Naive thymus-derived CD4-positive, alpha-beta T cell (primary cell): ENCODE results near the gene HLCS. TPM values are rescaled to one million over a fixed set of nuclear protein-coding genes. Genes with fewer than 3 reads are reported as not detected.
"Not testable (repeated sequence)": the region's sequence is repeated elsewhere in the genome, so short reads cannot be mapped to it uniquely, and the experiment has no call there.

Experiments used
- ATAC-seq: fragments of 150-1000 bp; cut with Tn5 transposase; 2 replicates; pipeline ENCODE4 v1.10.0; 2021; ENCODE audit warnings: mild to moderate bottlenecking, moderate library complexity
- CTCF ChIA-PET: fragments of 350-600 bp; sonication (Branson Sonifier 250); formaldehyde crosslinking; loops from one replicate; lab custom pipeline; 2021; ENCODE audit warnings: antibody characterized with exemption; lab: Charles Lee
- POLR2A ChIA-PET: fragments of 350-600 bp; sonication (Branson Sonifier 250); formaldehyde crosslinking; loops from one replicate; lab custom pipeline; 2021; ENCODE audit warnings: antibody characterized with exemption, inconsistent platforms; lab: Charles Lee
- DNase-seq, 9 donors: peaks; one replicate each; pipeline versions ENCODE4 v3.0.0 to v3.0.0-alpha.2; 2020 to 2022; ENCODE audit warnings: mixed read lengths in 1 of 9
- H3K27ac ChIP-seq: one replicate; pipeline ENCODE4 v1.7.0; 2013; ENCODE audit warnings: mild to moderate bottlenecking, low read depth, low read length, moderate library complexity
- H3K27me3 ChIP-seq, 2 donors: one replicate each; pipeline ENCODE4 v1.7.0; 2013; ENCODE audit warnings: low read length in 2 of 2, mild to moderate bottlenecking in 2 of 2, moderate library complexity in 2 of 2; ENCODE audit not compliant: control insufficient read depth in 2 of 2, insufficient read depth in 2 of 2
- H3K36me3 ChIP-seq, 3 experiments: 1 replicate in 2 of 3; 2 replicates in 1 of 3; pipeline ENCODE4 v1.7.0; 2013; ENCODE audit warnings: low read length in 3 of 3, mild to moderate bottlenecking in 3 of 3, moderate library complexity in 1 of 3; ENCODE audit not compliant: insufficient read depth in 3 of 3, control insufficient read depth in 2 of 3
- H3K4me1 ChIP-seq, 2 donors: one replicate each; pipeline ENCODE4 v1.7.0; 2013; ENCODE audit warnings: low read length in 2 of 2, mild to moderate bottlenecking in 2 of 2, moderate library complexity in 1 of 2; ENCODE audit not compliant: control insufficient read depth in 2 of 2, insufficient read depth in 2 of 2
- H3K4me3 ChIP-seq: 2 replicates; pipeline ENCODE4 v1.7.0; 2013; ENCODE audit warnings: mild to moderate bottlenecking, low read length
- H3K9me3 ChIP-seq, 3 experiments: 1 replicate in 2 of 3; 2 replicates in 1 of 3; pipeline ENCODE4 v1.7.0; 2013; ENCODE audit warnings: low read length in 3 of 3; ENCODE audit not compliant: control insufficient read depth in 2 of 3
- H3K27ac Mint-ChIP-seq, 9 donors: one replicate each; pipeline ENCODE4 v1.8.0; 2020 to 2022; ENCODE audit warnings: mixed read lengths in 9 of 9, mild to moderate bottlenecking in 8 of 9, moderate library complexity in 5 of 9, inconsistent platforms in 2 of 9
- H3K27me3 Mint-ChIP-seq, 5 donors: one replicate each; pipeline ENCODE4 v1.8.0; 2021 to 2022; ENCODE audit warnings: mixed read lengths in 5 of 5, mild to moderate bottlenecking in 1 of 5
- H3K36me3 Mint-ChIP-seq, 5 donors: one replicate each; pipeline ENCODE4 v1.8.0; 2020 to 2022; ENCODE audit warnings: mixed read lengths in 5 of 5, mild to moderate bottlenecking in 3 of 5, inconsistent platforms in 1 of 5
- H3K4me1 Mint-ChIP-seq, 7 donors: one replicate each; pipeline ENCODE4 v1.8.0; 2020 to 2022; ENCODE audit warnings: mixed read lengths in 7 of 7, mild to moderate bottlenecking in 3 of 7, inconsistent platforms in 1 of 7
- H3K4me3 Mint-ChIP-seq, 10 donors: one replicate each; pipeline ENCODE4 v1.8.0; 2020 to 2022; ENCODE audit warnings: mild to moderate bottlenecking in 10 of 10, mixed read lengths in 10 of 10, moderate library complexity in 6 of 10, inconsistent platforms in 2 of 10
- H3K9me3 Mint-ChIP-seq, 11 donors: one replicate each; pipeline ENCODE4 v1.8.0; 2020 to 2022; ENCODE audit warnings: mixed read lengths in 11 of 11, mild to moderate bottlenecking in 4 of 11, inconsistent platforms in 1 of 11, moderate library complexity in 1 of 11
- intact Hi-C, 2 donors: fragments of 100-400 bp; cut with micrococcal nuclease; formaldehyde crosslinking; loops; one replicate each; pipeline ENCODE4 v1.15.1; 2023
- polyA plus RNA-seq, 2 donors: library from polyadenylated mRNA; unstranded; fragments of 300-500 nt; fragmentation: Illumina TruSeq; gene quantifications; one replicate each; pipeline ENCODE4 v1.2.3, GENCODE V29; 2021
- total RNA-seq, 6 experiments: library from RNA in 5 of 6; stranded (reverse) in 5 of 6; gene quantifications; 1 replicate in 5 of 6; 2 replicates in 1 of 6; pipeline ENCODE4 v1.2.3 and lab custom pipeline; 2021 to 2026

The HLCS gene
- total and polyA plus RNA-seq, 7 experiments from 2014 or later: 7.0 to 19.3 (median 9.0) TPM

- not testable (repeated sequence) for ATAC-seq, H3K27me3 ChIP-seq, H3K36me3 Mint-ChIP-seq, H3K36me3 ChIP-seq, H3K27me3 Mint-ChIP-seq, H3K4me1 ChIP-seq, DNase-seq, H3K9me3 Mint-ChIP-seq, H3K9me3 ChIP-seq
- H3K27ac Mint-ChIP-seq: peak overlapping the region in 8 of 9 donors; percentile 38 to 93 (median 81)
- intact Hi-C loops: loop anchor here (1.0 to 10.0 kb wide), 11 partner anchors 12 to 832 kb away; partner anchors contain the start of genes HLCS (in 2 of the 2), DOP1B (in 1 of the 2), DYRK1A (in 1 of the 2) and PIGP (in 1 of the 2)
- Histone ChIP-seq H3K27ac (peak overlapping the region; percentile 69), H3K4me3 (peak overlapping the region; percentile 66)
- peak overlapping the region; percentile 74 to 92 (median 85) for H3K4me3 Mint-ChIP-seq
- ChIA-PET CTCF (interaction anchor here (0.6 to 3.8 kb wide), 9 partner anchors 10 to 485 kb away, joined by 3 to 25 read pairs (median 7); partner anchors contain the start of gene HLCS), POLR2A (interaction anchor here (0.6 to 3.3 kb wide), 5 partner anchors 17 to 462 kb away, joined by 3 to 24 read pairs (median 3); partner anchors contain the start of genes HLCS and RIPPLY3)
- H3K4me1 Mint-ChIP-seq: peaks cover 4 to 39% (median 28%) of the 10 kb centered on the region in 7 donors
Measured at GRCh38 chr21:36989199-36989698, 22.8 kb upstream of the HLCS start.

GRCh38 chr21:36988536-36988935 is 22.1 kb upstream of the HLCS start:
- Histone ChIP-seq H3K9me3 (no peaks in the 10 kb centered on the region), H3K4me1 (peaks cover 0 to 4% of the 10 kb centered on the region in 2 donors), H3K4me3 (no peak overlapping the region), H3K27me3 (no peaks in the 10 kb centered on the region), H3K27ac (no peak overlapping the region), H3K36me3 (no peaks in the 10 kb centered on the region)
- Mint-ChIP-seq H3K9me3 (peaks cover 0 to 5% (median 2%) of the 10 kb centered on the region in 11 donors), H3K27ac (peak overlapping the region in 7 of 9 donors; percentile 13 to 67 (median 64)), H3K27me3 (peaks cover 0 to 2% (median 0%) of the 10 kb centered on the region in 5 donors), H3K4me3 (peak overlapping the region; percentile 39 to 92 (median 73)), H3K36me3 (peaks cover 0 to 5% (median 0%) of the 10 kb centered on the region in 5 donors), H3K4me1 (peaks cover 4 to 39% (median 28%) of the 10 kb centered on the region in 7 donors)
- intact Hi-C loops: loop anchor here (2.0 to 10.0 kb wide), 4 partner anchors 279 to 832 kb away; partner anchors contain the start of genes DOP1B (in 1 of the 2), DYRK1A (in 1 of the 2) and VPS26C (in 1 of the 2)
- ChIA-PET POLR2A (interaction anchor here (1.4 to 3.3 kb wide), 2 partner anchors 22 to 278 kb away, joined by 3 to 24 read pairs; partner anchors contain the start of gene HLCS), CTCF (no interaction called here)
- ATAC-seq (no peak), DNase-seq (no peak)

GRCh38 chr21:36987845-36988244 is 21.4 kb upstream of the HLCS start:
- no peak overlapping the region for H3K4me3 ChIP-seq
- Mint-ChIP-seq H3K27ac (peak overlapping the region in 5 of 9 donors; percentile 15 to 75 (median 64)), H3K27me3 (no peaks in the 10 kb centered on the region), H3K9me3 (peaks cover 0 to 5% (median 0%) of the 10 kb centered on the region in 11 donors), H3K36me3 (peaks cover 0 to 5% (median 0%) of the 10 kb centered on the region in 5 donors), H3K4me3 (peak overlapping the region in 1 of 10 donors; percentile 80), H3K4me1 (peaks cover 4 to 39% (median 28%) of the 10 kb centered on the region in 7 donors)
- H3K36me3 ChIP-seq: no peaks in the 10 kb centered on the region
- ATAC-seq: no peak
- CTCF ChIA-PET: interaction anchor here (0.6 kb wide), 1 partner anchor 17 kb away, joined by 6 read pairs; no protein-coding TSS in a partner anchor
- no peaks in the 10 kb centered on the region for H3K9me3 ChIP-seq
- no peak for DNase-seq
- H3K27me3 ChIP-seq: no peaks in the 10 kb centered on the region
- POLR2A ChIA-PET: no interaction called here
- intact Hi-C loops: loop anchor here (2.0 to 10.0 kb wide), 4 partner anchors 279 to 831 kb away; partner anchors contain the start of genes DOP1B (in 1 of the 2), DYRK1A (in 1 of the 2) and VPS26C (in 1 of the 2)
- peaks cover 0 to 4% of the 10 kb centered on the region in 2 donors for H3K4me1 ChIP-seq
- no peak overlapping the region for H3K27ac ChIP-seq

- Mint-ChIP-seq H3K27me3 (peaks cover 0 to 7% (median 0%) of the 10 kb centered on the region in 5 donors), H3K4me3 (peak overlapping the region in 5 of 10 donors; percentile 5 to 59 (median 23))
- POLR2A ChIA-PET: no interaction called here
Measured at GRCh38 chr21:36985751-36986594, 19.5 kb upstream of the HLCS start.

GRCh38 chr21:36981977-36982700 is 15.7 kb upstream of the HLCS start:
- no peaks in the 10 kb centered on the region for H3K9me3 ChIP-seq
- H3K36me3 ChIP-seq: no peaks in the 10 kb centered on the region
- H3K36me3 Mint-ChIP-seq: peaks cover 0 to 6% (median 0%) of the 10 kb centered on the region in 5 donors
- H3K4me1 ChIP-seq: peaks cover 0 to 13% of the 10 kb centered on the region in 2 donors
- no peak overlapping the region for H3K27ac Mint-ChIP-seq
- H3K4me1 Mint-ChIP-seq: peaks cover 9 to 37% (median 21%) of the 10 kb centered on the region in 7 donors
- CTCF ChIA-PET: interaction anchor here (0.5 to 0.9 kb wide), 3 partner anchors 8 to 221 kb away, joined by 4 to 8 read pairs (median 4); no protein-coding TSS in a partner anchor
- H3K27me3 Mint-ChIP-seq: peaks cover 0 to 13% (median 0%) of the 10 kb centered on the region in 5 donors
- intact Hi-C loops: loop anchor here in 1 of 2 donors (10.0 kb wide), 1 partner anchor 383 kb away; the partner anchor contains the start of gene DYRK1A
- H3K9me3 Mint-ChIP-seq: peaks cover 0 to 3% (median 0%) of the 10 kb centered on the region in 11 donors
- H3K27ac ChIP-seq: no peak overlapping the region
- POLR2A ChIA-PET: interaction anchor here (0.9 kb wide), 1 partner anchor 27 kb away, joined by 3 read pairs; no protein-coding TSS in a partner anchor
- H3K4me3 ChIP-seq: no peak overlapping the region
- H3K4me3 Mint-ChIP-seq: peak overlapping the region in 5 of 10 donors; percentile 37 to 92 (median 50)
- ATAC-seq: no peak
- no peak for DNase-seq
- no peaks in the 10 kb centered on the region for H3K27me3 ChIP-seq

More at GRCh38 chr21:36985751-36986594, 19.5 kb upstream of the HLCS start:
- Mint-ChIP-seq H3K27ac (peak overlapping the region in 7 of 9 donors; percentile 65 to 94 (median 81)), H3K4me1 (peaks cover 7 to 44% (median 31%) of the 10 kb centered on the region in 7 donors), H3K36me3 (peaks cover 0 to 7% (median 0%) of the 10 kb centered on the region in 5 donors), H3K9me3 (peaks cover 0 to 5% (median 0%) of the 10 kb centered on the region in 11 donors)
- H3K4me1 ChIP-seq: peaks cover 0 to 8% of the 10 kb centered on the region in 2 donors
- CTCF ChIA-PET: interaction anchor here (0.6 kb wide), 1 partner anchor 21 kb away, joined by 3 read pairs; no protein-coding TSS in a partner anchor
- DNase-seq (peak in 7 of 9 donors; percentile 33 to 64 (median 52)), ATAC-seq (no peak)
- no peaks in the 10 kb centered on the region for H3K27me3 ChIP-seq
- H3K27ac ChIP-seq: no peak overlapping the region
- no peaks in the 10 kb centered on the region for H3K9me3 ChIP-seq
- intact Hi-C loops: loop anchor here (5.0 to 10.0 kb wide), 3 partner anchors 281 to 576 kb away; partner anchors contain the start of genes DYRK1A (in 1 of the 2) and VPS26C (in 1 of the 2)
- H3K4me3 ChIP-seq: no peak overlapping the region
- H3K36me3 ChIP-seq: no peaks in the 10 kb centered on the region
